Thyroid gland (tissue), 4 donors: Measurements from ENCODE around the gene KDELR1.

Experiments used
- CTCF ChIP-seq, 6 experiments: fragments of 200-600 bp in 3 of 6; fragments of 450-650 bp in 3 of 6; sonication (generic) in 3 of 6; IDR thresholded peaks; one replicate each; pipeline ENCODE4 v1.5.1; 2016 to 2019; ENCODE audit warnings: antibody characterized with exemption in 6 of 6, mild to moderate bottlenecking in 2 of 6, inconsistent platforms in 1 of 6, moderate library complexity in 1 of 6
- POLR2A ChIP-seq, 2 donors: fragments of 450-650 bp; IDR thresholded peaks; one replicate each; pipeline ENCODE4 v1.6.1; 2017; ENCODE audit warnings: antibody characterized with exemption in 2 of 2, mild to moderate bottlenecking in 2 of 2, moderate library complexity in 1 of 2

DNA sequence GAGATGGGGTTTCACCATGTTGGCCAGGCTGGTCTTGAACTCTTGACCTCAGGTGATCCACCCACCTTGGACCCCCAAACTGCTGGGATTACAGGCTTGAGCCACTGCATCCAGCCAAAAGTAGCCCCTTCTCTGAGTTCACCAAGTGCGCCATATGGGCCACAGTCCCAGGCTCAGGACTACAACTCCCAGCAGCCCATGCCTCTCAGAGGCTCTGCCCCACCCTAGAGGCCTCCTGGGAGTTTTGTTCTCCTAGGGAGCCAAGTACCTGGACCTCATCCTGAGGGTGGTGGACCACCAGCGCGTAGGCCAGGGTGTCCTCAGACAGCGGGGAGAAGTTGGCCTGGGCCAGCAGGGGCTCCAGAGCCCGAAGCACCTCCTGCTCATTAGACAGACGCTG lies 46.5 kb downstream of the KDELR1 start:
- TF ChIP-seq CTCF (IDR thresholded peaks at IDR 0.05) (no peak), POLR2A (IDR thresholded peaks at IDR 0.05) (no peak)
